Fibroblast of skin of back (primary cell): ENCODE measurements around the gene COG1.

ENCODE experiments used
- DNase-seq: peaks from one replicate; pipeline ENCODE4 v3.0.0-alpha.2; 2013

The COG1 gene

DNA sequence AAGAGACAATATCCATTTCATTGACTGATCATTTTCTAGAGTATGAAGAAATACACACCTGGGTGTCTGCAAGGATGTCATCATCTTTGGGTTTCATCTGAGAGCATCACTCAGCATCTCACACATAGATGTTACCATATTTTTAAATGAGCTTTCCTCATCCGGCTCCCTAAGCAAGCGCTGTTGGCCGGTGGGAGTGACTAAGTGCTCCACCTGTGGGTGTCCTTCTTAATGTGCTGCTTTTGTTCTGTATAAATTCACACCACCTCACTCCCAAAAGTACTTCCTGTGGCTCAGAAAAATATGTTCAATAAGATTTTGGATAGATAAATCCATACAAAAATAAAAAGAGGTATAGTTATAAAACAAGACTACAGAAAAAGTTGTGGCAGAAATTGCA lies 20.6 kb upstream of the COG1 start:
- DNase-seq = no peak

- DNase-seq = no peak
These were observed 18.7 kb upstream of the COG1 start for GRCh38 chr17:73174126-73174525.

DNA sequence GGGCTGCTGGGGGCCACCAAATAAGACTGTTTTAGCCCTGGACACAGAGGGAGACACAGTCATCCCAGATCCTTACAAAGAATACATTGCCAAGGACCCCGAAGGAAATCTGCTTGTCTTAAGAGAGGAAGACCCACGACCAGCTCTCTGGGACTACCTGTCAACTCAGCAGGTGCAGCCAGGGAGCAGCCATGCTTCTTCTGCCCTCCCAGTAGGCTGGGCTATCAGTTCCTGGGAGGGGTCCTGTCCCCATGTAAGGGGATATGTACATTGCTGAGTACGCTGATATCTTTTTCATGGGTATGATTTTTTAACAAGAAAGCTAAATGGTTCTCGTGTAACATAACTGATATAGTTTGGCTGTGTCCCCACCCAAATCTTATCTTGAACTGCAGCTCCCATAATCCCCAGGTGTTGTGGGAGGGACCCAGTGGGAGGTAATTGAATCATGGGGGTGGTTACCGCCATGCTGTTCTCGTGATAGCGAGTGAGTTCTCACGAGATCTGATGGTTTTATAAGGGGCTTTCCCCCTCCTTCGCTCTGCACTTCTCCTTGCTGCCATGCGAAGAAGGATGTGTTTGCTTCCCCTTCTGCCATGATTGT lies 16.8 kb upstream of the COG1 start:
- no peak for DNase-seq

- no peak for DNase-seq
These were observed 13.5 kb upstream of the COG1 start for GRCh38 chr17:73179387-73179786.

DNA sequence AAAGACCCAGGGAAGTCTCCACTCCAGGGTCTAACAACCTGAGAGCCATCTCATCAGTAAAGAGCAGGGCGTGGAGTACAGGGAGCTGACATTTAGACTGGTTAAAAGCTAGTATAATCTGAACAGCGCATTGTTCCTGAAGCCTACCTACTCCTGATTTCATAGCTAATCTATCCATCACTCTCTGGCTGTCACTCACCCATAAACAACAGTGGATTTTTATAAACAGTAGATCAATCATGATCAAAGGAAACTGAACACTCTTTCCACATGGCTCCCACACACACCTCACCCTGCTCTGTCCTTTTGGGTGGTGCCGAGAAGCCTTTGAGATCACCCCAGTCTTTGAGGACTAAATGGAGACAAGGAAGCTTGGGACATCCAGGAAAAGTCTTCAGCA lies 13.0 kb upstream of the COG1 start:
- no peak for DNase-seq

DNA sequence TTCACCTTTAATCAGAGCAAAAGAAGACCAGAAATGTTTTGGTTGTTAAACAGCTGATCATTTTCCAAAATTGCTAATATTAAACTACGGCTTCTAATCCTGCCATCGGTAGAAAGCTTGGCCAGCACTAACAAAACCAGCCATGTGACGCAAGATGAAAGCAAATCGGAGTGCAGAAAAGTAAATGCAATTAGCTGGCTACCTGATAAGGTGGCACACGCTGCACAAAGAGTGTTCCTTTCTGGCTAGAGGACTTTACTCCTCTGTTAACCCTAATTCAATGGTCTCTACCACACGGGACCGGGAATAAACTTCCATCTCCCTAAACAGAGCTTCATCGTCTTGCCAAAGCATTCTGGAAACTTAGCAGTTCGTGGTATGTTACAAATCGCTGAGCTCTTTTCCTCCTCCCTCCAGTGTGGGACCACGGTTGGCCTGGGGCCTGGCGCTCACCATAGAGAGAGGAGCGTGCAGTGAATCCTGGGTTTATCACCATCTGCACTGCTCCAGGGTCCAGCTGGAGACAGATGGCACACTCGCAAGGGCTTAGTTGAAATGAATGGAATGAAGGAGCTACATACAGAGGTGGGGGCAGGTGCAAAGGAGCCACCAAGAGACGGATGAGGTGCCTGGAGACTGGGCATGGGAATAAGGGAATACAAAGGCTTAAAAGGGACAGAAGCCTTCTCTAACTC lies 10.1 kb upstream of the COG1 start:
- no peak for DNase-seq

- DNase-seq = no peak
These were observed 8.5 kb upstream of the COG1 start for GRCh38 chr17:73184136-73184993.

GRCh38 chr17:73186283-73187050 lies 6.4 kb upstream of the COG1 start:
- no peak for DNase-seq

- no peak for DNase-seq
These were observed 5.6 kb upstream of the COG1 start for GRCh38 chr17:73187203-73187769.

DNA sequence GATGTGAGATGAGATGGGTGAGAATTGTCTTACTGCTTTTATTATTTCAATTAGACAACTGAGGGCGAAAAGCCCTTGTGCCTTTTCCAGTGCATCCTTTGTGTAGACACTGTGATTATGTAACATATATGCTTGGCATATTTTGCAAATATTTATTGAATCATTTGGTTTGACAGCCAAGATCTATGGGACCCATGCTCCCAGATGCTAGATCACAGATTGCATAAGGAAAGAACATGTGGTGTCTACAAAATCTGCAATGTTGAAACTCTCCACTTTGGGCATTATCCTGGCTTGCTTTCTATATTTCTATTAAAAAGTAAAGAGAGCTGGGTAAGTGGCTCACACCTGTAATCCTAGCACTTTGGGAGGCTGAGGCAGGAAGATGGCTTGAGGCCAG lies 4.8 kb upstream of the COG1 start:
- DNase-seq = no peak

DNA sequence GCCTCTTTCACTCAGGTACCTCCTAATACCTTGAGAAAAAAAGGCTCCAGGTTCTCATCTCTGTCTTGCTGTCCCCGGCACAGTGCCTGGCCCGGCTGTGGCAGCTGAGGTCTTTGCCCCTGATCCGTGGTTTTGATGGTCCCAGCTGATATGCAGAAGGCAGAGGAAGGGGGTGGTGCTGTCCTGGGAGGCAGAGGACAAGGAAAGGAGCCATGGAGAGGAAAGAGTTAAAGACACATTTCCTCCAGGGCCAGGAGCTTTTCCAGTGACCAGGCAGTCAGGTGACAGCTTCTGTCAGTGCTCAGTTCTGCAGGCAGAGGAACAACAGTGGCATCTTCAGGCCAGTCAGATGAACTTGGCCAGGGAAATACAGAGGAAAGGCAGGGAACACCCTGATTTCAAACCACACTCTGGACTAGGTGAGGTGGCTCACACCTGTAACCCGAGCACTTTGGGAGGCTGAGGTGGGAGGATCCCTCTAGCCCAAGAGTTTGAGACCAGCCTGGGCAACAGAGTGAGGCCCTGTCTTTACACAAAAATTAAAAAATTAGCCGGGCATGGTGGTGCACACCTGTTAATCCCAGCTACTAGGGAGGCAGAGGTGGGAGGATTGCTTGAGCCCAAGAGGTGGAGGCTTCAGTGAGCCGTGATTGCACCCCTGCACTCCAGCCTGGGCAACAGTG lies 3.3 kb upstream of the COG1 start:
- peak; percentile 49 for DNase-seq

GRCh38 chr17:73191443-73192205 lies 1.2 kb upstream of the COG1 start:
- DNase-seq = peak; percentile 73

DNA sequence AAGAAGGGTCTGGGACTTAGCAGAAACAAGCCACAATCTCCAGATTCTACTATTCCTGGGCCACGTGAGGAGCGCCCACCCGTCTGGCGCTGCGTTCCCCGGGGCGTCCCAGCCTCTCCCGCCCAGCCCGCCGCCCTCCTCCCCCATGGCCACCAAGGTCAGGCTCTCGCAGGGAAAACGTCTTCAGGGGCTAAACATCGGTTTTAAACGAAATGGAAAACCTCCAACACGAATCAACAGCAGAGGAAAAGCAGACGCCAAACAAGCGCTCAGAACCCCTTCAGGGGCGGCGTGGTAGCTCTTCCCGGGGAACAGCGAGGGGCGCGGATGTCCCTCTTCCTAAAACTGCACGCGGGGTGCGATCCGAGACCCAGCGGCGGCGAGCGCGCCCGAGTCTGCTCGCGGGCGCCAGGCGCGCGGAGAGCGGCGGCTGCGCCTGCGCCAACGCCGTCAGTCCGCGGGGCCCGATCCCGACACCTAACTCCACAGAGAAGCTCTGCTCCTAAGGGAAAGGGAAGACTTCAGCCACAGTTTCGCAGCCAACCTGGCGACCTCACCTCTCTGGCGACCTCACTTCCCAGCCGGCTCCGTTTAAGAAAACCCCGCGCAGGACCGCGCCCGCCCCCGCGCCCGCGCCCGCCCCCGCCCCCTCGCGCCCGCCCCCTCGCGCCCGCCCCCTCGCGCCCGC lies 505 bp upstream of the COG1 start:
- DNase-seq = peak; percentile 73

DNA sequence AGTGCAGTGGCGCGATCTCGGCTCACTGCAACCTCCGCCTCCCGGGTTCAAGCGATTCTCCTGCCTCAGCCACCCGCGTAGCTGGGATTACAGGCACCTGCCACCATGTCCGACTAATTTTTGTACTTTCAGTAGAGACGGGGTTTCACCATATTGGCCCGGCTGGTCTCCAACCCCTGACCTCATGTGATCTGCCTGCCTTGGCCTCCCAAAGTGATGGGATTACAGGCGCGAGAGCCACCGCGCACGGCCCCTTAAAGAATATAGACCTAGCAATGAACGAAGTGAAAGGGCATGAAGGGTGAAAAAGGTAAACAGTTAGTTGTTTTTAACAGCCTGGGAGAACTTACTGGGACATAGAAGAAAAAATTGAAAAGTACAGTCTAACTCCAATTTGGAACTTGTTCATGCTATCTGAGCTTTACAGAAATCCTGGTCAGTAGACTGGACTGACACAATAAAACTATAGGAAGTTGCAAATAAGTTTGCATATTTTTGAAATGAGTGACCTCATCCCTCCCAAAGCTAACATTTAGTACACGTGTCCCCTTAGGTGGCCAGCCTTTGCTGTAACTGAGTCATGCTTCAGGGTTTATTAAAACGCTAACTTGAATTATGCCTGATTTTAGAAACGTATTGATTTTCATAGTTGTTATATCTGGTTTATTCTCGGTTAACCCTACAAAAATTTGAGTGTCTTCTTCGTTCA lies 1.8 kb downstream of the COG1 start:
- DNase-seq = peak; percentile 77

DNA sequence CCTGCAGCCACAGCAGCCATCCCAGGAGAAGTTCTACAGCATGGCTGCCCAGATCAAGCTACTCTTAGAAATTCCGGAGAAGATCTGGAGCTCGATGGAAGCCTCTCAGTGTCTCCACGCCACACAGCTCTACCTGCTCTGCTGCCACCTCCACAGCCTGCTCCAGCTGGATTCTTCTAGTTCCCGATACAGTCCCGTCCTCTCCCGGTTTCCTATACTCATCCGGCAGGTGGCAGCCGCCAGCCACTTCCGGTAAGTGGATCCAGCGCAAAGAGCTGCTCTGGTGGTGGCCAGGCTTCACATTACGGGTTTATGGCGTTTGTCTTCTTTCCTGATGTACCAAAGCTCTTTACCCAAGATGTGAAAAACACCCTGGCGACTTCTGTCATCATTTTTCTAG lies 3.6 kb downstream of the COG1 start:
- peak; percentile 54 for DNase-seq

GRCh38 chr17:73197161-73197560 lies 4.3 kb downstream of the COG1 start:
- DNase-seq = no peak

DNA sequence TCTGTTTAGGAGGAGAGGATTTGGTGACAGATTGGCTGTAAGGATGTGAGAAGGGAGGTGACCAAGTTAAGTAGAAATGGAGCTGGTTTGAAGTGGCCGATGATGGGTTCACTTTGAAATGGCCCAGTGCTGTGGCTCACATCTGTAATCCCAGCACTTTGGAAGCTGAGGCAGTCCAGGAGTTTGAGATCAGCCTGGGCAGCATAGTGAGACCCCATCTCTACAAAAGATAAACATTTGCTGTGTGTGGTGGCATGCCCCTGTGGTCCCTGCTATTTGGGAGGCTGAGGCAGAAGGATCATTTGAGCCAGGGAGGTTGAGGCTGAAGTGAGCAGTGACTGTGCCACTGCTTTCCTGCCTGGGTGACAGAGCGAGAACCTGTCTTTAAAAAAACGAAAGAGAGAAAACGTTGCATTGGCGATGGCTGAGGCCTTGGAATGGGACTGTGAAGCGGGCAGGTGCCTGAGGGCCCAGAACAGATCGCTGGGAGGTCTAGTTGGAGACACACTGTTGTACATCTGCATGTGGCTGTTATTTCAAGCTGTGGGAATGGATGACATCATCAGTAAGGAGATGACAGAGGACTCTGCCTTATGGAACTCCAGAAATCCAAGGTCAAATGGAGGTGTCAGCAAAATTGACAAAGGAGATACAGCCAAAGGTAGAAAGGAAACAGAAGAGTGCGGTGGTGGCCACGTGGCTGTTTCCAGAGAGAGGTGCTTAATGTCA lies 5.5 kb downstream of the COG1 start:
- DNase-seq = peak; percentile 5

GRCh38 chr17:73198930-73199260 lies 6.0 kb downstream of the COG1 start:
- DNase-seq = no peak

DNA sequence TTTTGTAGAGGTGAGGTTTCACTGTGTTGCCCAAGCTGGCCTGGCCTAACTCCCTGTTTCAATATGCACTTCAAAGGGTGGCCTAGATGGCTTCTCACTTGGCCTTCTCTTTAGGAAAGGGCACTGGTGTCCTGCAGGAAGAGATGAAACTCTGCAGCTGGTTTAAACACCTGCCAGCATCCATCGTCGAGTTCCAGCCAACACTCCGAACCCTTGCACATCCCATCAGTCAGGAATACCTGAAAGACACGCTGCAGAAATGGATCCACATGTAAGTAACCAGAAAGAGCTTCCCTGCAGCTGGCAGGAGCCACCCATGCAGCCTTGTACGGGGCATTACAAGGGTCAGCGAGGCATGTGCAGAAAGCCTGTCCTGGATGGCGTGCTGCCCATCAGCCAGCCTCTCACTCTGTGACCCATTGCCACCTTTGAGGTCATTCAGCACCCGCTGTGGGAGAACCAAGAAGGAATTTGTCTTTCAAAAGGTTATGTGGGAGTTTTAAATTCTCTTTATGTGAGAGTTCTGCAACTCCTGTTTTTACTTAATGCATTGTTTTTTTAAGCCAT lies 7.0 kb downstream of the COG1 start:
- no peak for DNase-seq
